ENCODE data around the gene IFT25.

Gene IFT25

DNA sequence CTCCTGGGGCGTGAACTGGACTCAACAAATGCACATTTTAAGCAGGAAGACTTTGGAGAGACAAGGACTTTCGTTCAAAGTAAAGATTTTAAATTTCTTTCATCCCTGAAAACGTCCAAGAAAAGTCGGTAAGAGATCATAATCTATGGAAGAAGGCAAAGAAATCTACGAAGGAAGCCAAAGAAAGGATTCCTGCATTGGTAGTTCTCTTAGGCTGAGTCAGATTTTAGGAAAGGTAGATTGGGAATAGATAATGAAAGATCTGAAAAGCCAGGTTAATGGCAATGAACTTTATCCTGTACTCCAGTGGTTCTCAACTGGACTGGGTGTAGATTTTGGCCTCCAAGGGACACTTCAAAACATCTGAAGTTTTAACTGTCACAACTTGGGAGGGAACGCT lies 2.4 kb downstream of the IFT25 start:
- Mint-ChIP-seq H3K27ac (no peak overlapping the region), H3K4me1 (peaks cover 33% of the 10 kb centered on the region), H3K27me3 (ENCODE audit: low read depth) (peaks cover 3% of the 10 kb centered on the region), H3K4me3 (peak overlapping the region; percentile 64 to 82 (median 69)), H3K36me3 (ENCODE audit: low read depth) (peaks cover 34% of the 10 kb centered on the region), H3K9me3 (no peaks in the 10 kb centered on the region)
- no peak for TF ChIP-seq CTCF (IDR thresholded peaks at IDR 0.05; ENCODE audit: unreplicated experiment in 3 of 3)

GRCh38 chr1:53942127-53942957 lies 3.2 kb downstream of the IFT25 start:
- Mint-ChIP-seq H3K9me3 (peaks cover 3% of the 10 kb centered on the region), H3K27ac (no peak overlapping the region), H3K36me3 (ENCODE audit: low read depth) (peaks cover 41% of the 10 kb centered on the region), H3K4me3 (peak overlapping the region; percentile 64 to 82 (median 69)), H3K4me1 (peaks cover 26% of the 10 kb centered on the region), H3K27me3 (ENCODE audit: low read depth) (peaks cover 3% of the 10 kb centered on the region)
- no peak for TF ChIP-seq CTCF (IDR thresholded peaks at IDR 0.05; ENCODE audit: unreplicated experiment in 3 of 3)

- Mint-ChIP-seq H3K27ac (no peak overlapping the region), H3K36me3 (ENCODE audit: low read depth) (peaks cover 72% of the 10 kb centered on the region), H3K27me3 (ENCODE audit: low read depth) (no peaks in the 10 kb centered on the region), H3K9me3 (peaks cover 23% of the 10 kb centered on the region), H3K4me3 (no peak overlapping the region), H3K4me1 (peaks cover 5% of the 10 kb centered on the region)
- no peak for TF ChIP-seq CTCF (IDR thresholded peaks at IDR 0.05; ENCODE audit: unreplicated experiment in 3 of 3)
Observed at GRCh38 chr1:53938136-53938830, 7.2 kb downstream of the IFT25 start.

DNA sequence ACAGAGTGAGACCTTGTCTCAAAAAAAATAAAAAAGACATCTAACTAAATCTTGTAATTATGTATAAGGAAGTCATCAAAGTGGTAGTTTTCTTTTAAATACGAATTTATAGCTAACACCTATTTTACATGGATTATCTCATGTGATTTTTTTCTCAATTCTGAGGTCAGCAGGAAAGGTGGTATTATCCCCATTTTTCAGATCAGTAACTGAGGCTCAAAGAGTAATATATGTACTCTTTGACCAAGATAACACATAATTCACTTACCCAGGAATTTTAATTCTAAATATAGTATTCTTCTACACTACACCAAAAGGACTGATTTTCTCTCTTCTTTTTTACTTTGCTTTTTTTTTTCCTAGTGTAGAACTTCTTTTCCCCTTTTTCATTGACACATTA lies 9.1 kb downstream of the IFT25 start:
- peaks cover 33% of the 10 kb centered on the region for H3K9me3 Mint-ChIP-seq
- peaks cover 83% of the 10 kb centered on the region for H3K36me3 Mint-ChIP-seq (ENCODE audit: low read depth)
- H3K4me1 Mint-ChIP-seq = no peaks in the 10 kb centered on the region
- no peak overlapping the region for H3K27ac Mint-ChIP-seq
- no peaks in the 10 kb centered on the region for H3K27me3 Mint-ChIP-seq (ENCODE audit: low read depth)
- no peak for TF ChIP-seq CTCF (IDR thresholded peaks at IDR 0.05; ENCODE audit: unreplicated experiment in 3 of 3)
- H3K4me3 Mint-ChIP-seq = no peak overlapping the region

DNA sequence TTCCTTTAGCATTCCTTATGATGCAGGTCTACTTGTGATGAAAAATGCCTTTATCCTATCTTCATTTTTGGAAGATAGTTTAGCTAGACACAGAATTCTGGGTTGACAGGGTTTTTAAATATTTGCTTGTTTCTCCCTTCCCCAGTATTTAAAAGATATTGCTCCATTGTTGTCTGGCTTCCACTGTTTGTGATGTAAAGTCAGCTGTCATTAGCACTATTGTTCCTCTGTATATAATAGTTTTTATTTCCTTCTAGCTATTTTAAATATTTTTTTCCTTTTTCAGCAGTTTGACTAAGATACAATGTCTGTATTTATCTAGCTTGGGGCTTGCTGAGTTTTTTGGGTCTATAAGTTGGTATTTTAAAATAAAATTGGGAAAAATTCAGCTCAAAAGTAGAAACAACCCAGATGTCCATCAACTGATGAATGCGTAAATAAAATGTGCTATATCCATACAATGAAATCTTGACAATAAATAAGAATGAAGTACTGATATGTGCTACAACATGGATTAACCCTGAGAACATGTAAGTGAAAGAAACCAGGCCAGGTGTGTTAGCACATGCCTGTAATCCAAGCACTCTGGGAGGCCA lies 11.2 kb downstream of the IFT25 start:
- TF ChIP-seq CTCF (IDR thresholded peaks at IDR 0.05; ENCODE audit: unreplicated experiment in 3 of 3) = no peak
- Mint-ChIP-seq H3K36me3 (ENCODE audit: low read depth) (peaks cover 90% of the 10 kb centered on the region), H3K27ac (no peak overlapping the region), H3K4me1 (peaks cover 7% of the 10 kb centered on the region), H3K9me3 (peaks cover 33% of the 10 kb centered on the region), H3K27me3 (ENCODE audit: low read depth) (no peaks in the 10 kb centered on the region), H3K4me3 (no peak overlapping the region)

Measured in nephron (organoid).